NCI-H1930 (cell line): ENCODE results near the gene CYP3A7.
"Not testable (repeated sequence)": the region's sequence is repeated elsewhere in the genome, so short reads cannot be mapped to it uniquely, and the experiment has no call there.

ENCODE experiments used
- DNase-seq, 2 experiments: peaks; one replicate each; lab custom pipeline; 2025; lab: John Stamatoyannopoulos, UW

CYP3A7 gene

DNA sequence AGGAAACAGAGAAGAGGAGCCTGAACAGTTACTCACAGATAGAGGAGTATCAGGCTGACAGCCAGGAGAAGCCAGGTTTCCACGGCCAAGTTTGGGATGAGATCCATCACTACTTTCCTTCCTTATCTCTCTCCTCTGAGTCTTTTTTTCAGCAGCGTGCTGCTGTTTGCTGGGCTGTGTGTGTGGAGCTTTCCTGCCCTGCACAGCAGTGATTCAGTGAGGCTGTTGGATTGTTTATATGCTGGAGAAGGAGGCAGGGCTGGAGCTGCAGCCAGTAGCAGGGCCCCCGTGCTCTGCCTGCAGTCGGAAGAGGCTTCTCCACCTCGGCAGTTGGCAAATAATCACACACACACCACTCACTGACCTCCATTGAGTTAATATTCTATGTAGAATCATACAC is at the start of gene CYP3A7:
CYP3A7 (minus strand) TSS at position 210 of the 400 bp plus-strand sequence; CDS start at position 107, 103 bp downstream.
- DNase-seq = no peak

- no peak for DNase-seq
Measured at GRCh38 chr7:99784007-99784406, 49.0 kb upstream of the CYP3A7 start, which contains the start of gene CYP3A4. Gene CYP3A4, minus strand, starts transcription at chr7:99784184. Its CDS starts 103 bp downstream, at chr7:99784081.

- no peak for DNase-seq
Measured at GRCh38 chr7:99782012-99782953, 47.3 kb upstream of the CYP3A7 start.

DNA sequence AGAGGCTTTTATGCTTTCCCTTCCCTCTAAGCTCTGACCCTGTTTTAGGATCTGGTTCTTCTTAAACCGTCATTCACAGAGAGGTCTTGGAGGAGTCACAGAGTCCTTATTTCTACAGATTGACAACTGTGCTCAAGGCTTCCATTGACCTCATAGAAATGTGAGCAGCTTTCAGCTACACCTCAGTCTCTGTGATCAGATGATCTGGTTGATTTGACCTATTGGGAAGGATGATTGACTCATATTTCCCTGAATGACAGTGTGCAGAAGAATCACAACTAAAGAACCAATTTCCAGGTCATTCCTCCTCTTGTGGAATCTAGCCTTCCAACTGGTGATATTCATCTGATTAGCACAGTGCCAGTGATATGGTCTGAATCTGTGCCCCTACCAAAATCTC is 45.6 kb upstream of the CYP3A7 start:
- no peak for DNase-seq

GRCh38 chr7:99779949-99780348 is 45.0 kb upstream of the CYP3A7 start:
- no peak for DNase-seq

GRCh38 chr7:99778880-99779279 is 43.9 kb upstream of the CYP3A7 start:
- no peak for DNase-seq

DNA sequence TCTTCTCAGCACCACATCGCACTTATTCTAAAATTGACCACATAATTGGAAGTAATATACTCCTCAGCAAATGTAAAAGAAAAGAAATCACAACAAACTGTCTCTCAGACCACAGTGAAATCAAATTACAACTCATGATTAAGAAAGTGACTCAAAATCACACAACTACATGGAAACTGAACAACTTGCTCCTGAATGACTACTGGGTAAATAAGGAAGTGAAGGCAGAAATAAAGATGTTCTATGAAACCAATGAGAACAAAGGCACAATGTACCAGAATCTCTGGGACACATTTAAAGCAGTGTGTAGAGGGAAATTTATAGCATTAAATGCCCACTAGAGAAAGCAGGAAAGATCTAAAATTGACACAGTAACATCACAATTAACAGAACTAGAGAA is 38.4 kb upstream of the CYP3A7 start:
- not testable (repeated sequence) for DNase-seq

DNA sequence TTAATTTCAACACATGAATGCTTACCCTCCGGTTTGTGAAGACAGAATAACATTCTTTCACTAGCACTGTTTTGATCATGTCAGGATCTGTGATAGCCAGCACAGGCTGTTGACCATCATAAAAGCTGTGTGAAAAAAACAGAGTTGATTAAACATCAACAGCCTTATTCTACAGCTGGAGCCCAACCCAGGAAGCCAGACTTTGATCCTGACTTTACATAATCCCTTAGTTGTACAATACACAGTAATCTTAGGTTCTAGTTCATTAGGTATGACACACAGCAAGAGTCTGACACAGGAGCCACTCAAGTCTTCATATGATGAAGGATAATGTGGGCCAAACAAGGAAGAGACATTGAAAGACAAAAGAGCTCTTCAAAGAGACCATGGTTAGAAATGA is 37.6 kb upstream of the CYP3A7 start:
- DNase-seq = no peak

- DNase-seq = not testable (repeated sequence)
Measured at GRCh38 chr7:99769494-99769893, 34.5 kb upstream of the CYP3A7 start.

DNA sequence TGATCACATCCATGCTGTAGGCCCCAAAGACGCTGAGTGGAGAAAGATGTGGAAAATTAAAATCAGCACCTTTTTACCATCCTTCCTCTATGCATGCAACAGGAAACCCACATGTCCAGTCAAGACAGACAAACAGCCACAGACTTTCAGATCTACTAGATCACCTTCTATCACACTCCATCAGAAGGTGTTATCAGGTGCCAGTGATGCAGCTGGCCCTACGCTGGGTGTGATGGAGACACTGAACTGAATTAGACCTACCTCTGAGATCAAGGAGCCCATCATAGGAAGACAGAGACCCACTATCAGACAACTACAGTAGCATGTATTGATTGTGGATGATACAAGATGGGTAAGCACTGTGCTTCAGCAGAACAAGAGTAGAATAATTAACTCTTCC is 33.5 kb upstream of the CYP3A7 start:
- no peak for DNase-seq

GRCh38 chr7:99767662-99768061 is 32.7 kb upstream of the CYP3A7 start:
- DNase-seq = no peak

DNA sequence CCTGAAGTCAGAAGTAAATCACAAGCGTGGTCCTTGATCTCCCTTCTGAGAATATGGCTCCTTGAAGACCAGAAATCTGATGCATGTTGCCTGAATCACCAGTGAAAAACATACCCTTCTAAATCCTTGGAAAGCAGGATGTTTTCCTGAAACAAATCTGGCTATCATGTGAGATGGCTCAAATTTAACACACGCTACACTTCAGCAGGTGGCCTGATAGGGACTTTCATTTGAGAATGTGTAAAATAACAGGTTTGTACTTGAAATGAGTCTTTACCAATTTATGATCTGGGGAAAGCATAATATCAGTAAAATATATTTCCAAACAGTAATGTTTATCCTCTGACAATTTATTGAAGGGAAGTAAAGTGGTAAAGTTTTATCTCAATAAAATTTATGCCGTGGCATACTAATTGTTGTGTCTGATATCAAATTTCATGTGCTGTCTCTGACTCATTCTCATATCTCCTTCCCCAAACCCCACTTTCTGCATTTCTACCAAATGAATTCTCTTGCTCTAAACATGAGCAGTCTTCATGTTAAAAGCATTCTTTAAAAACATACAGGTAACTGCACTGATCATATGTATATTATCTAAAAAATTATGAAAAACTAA is 31.6 kb upstream of the CYP3A7 start:
- no peak for DNase-seq

GRCh38 chr7:99764478-99764877 is 29.5 kb upstream of the CYP3A7 start:
- no peak for DNase-seq

- DNase-seq = no peak
Measured at GRCh38 chr7:99762680-99763327, 27.8 kb upstream of the CYP3A7 start.

DNA sequence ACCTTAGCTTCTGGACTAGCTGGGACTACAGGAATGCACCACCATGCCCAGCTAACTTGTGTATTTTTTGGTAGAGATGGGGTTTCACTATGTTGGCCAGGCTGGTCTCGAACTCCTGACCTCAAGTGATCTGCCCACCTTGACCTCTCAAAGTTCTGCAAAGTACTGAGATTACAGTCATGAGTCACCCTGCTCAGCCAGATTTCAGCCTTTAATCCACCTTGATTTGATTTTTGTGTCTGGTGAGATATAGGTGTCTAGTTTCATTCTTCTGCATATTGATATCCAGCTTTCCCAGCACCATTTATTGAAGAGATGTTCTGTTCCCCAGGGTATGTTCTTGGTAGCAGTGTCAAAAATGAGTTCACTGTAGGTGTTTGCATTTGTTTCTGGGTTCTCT is 20.1 kb upstream of the CYP3A7 start:
- no peak for DNase-seq

DNA sequence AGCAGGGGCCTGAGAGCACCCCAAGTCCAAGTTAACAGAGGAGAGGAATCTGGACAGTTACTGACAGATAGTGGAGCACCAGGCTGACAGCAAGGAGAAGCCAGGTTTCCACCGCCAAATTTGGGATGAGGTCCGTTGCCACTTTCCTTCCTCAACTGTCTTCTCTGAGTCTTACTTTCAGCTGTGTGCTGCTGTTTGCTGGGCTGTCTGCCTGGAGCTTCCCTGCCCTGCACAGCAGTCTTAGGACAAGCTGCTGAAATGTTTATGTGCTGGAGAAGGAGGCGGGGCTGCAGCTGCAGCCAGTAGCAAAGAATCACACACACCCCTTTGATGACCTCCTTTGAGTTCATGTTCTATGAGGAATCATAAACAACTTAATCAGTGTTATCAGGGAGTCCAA is 17.4 kb upstream of the CYP3A7 start:
- DNase-seq = no peak

DNA sequence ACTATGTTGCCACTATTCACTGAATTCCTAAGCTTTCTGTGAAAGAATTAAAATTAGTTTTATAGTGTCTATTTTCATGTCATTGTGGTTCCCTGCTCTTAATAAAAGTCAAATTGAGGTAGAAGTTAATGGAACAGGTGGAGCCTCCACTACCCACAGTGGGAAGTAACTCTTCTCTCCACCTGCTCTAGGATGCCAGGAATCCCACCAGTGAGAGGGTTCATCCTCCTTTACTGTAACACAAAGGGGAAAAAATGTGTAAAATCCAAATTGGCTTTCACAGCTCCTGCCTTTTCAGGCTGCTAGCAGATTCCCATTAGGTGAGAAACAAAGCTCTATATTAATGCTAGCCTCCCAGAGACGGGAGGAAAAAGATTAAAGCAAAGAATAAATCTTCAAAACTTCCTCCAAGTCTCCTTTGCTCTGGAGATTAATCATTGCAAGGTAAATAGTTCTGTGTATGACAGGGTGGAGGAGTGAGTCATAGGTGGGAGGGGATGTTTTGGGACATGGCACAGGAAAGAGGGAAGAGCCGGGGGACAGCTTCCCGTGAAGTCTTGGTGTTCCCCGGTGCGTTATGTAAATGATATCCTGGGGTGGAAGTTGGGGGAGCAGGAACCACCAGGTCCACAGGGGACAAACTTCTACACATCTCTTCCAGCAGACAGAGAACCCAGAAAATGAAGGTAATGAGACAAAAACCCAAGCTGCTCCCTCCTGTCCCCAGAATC is 16.5 kb upstream of the CYP3A7 start:
- DNase-seq = not testable (repeated sequence)

DNA sequence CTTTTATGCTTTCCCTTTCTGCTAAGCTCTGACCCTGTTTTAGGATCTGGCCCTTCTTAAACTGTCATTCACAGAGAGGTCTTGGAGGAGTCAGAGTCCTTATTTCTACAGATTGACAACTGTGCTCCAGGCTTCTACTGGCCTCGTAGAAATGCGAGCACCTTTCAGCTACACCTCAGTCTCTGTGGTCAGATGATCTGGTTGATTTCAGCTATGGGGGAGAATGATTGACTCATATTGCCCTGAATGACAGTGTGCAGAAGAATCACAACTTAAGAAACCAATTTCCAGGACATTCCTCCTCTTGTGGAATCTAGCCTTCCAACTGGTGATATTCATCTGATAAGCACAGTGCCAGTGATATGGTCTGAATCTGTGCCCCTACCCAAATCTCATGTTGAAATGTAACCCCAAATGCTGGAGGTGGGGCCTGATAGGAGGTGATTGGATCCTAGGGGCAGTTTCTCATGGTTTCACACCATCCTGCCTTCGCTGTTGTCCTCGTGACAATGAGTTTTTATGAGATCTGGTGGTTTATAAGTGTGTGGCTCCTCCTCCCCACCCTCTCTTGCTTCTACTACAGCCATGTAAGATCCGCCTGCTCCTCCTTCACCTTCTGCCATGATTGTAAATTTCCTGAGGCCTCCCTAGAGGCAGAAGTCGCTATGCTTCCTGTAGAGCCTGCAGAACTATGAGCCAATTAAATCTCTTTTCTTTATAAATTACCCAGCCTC is 14.0 kb upstream of the CYP3A7 start:
- no peak for DNase-seq

- not testable (repeated sequence) for DNase-seq
Measured at GRCh38 chr7:99746915-99747314, 11.9 kb upstream of the CYP3A7 start.

DNA sequence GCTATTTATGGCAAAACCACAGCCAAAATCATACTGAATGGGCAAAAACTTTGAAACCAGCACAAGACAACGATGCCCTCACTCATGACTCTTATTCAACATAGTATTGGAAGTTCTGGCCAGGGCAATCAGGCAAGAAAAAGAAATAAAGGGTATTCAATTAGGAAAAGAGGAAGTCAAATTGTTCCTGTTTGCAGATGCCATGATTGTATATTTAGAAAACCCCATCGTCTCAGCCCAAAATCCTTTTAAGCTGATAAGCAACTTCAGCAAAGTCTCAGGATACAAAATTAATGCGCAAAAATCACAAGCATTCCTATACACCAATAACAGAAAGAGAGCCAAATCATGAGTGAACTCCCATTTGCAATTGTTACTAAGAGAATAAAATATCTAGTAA is 10.4 kb upstream of the CYP3A7 start:
- not testable (repeated sequence) for DNase-seq

DNA sequence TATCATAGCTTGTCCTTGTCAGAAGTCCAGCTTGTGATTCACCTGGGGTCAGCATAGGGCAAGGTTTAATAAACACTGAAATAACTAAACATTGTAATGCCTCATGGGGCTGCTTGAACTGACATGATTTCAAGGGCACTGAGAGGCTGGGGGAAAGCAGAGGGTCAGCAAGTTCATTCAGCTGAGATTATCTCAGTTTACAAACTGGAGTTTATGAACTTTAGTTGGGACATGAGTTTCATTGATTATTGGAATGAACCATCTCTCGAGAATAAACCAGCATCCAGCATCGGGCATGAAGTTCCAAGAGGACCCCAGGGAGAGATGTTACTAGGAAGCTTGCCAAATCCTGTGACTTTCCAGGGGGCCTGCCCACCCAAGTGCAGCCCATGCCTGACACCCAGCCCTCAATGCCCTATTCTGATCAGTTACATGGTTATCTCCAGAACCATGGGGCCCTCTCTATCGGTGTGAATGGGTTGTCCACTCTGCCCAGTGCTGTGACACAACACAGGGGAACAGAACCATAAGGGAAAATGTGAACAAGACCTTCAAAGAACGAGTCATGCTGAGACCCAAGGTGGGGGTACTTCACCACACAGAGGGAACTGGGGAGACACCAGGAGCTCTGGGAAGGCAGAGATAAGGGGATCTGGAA is 7.9 kb upstream of the CYP3A7 start:
- DNase-seq = no peak
